Coronary artery (tissue), 2 donors: Measurements from ENCODE around the gene MEGF11.

ENCODE experiments used
- DNase-seq: peaks from one replicate; pipeline ENCODE4 v3.0.0-alpha.2; 2017; ENCODE audit warnings: low spot score
- H3K27ac ChIP-seq, 2 donors: fragments of 200-600 bp; sonication (generic); one replicate each; pipeline ENCODE4 v1.5.1; 2016 to 2019
- H3K4me3 ChIP-seq: fragments of 200-600 bp; sonication (generic); 2 replicates; pipeline ENCODE4 v1.5.1; 2016; ENCODE audit warnings: mild to moderate bottlenecking, moderate library complexity
- TF ChIP-seq, protein P1 (sequence below): fragments of 200-600 bp; sonication (generic); IDR thresholded peaks from one replicate; pipeline ENCODE4 v1.5.1; 2019; ENCODE audit warnings: antibody characterized with exemption

The MEGF11 gene

DNA sequence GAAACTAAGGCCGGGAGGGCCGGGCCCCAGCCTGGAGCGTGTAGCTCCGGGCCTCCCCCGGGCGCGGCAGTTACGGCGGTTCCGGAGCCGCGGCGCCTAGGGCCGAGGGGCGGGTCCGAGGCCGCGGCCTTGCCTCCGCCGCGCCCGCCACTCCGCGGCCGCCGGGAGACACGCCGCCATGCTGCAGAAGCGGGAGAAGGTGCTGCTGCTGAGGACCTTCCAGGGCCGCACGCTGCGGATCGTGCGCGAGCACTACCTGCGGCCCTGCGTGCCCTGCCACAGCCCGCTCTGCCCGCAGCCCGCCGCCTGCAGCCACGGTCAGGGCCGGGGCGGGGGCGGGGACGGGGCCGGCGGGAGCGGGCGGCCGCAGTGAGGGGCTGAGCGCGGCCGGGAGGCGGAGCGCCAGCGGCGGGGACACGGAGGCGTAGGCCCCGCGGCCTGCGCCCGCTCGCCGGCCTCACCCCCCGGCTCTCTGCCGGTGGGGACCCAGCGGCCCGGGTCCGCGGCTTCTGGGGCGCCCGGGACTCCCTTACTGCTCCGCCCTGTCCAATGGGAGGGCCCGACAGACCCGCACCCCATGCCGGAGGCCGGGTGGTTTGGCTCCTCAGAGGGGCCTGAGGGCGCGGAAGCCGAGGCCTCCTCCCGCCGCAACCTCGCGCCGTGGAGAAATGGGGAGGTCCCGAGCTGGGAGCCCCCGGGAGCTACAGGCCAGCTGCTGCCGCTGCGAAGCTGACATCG lies 40.0 kb upstream of the MEGF11 start, which contains the start of gene DIS3L:
Gene DIS3L (plus strand): TSS at position 150 of the 738 bp plus-strand sequence. CDS start 29 bp downstream, at position 179.
- H3K27ac ChIP-seq = peak within 1 kb of the TSS; percentile 53 to 93
- peak within 1 kb of the TSS; percentile 96 for H3K4me3 ChIP-seq
- peak; percentile 75 for DNase-seq
- TF ChIP-seq, protein P1, sequence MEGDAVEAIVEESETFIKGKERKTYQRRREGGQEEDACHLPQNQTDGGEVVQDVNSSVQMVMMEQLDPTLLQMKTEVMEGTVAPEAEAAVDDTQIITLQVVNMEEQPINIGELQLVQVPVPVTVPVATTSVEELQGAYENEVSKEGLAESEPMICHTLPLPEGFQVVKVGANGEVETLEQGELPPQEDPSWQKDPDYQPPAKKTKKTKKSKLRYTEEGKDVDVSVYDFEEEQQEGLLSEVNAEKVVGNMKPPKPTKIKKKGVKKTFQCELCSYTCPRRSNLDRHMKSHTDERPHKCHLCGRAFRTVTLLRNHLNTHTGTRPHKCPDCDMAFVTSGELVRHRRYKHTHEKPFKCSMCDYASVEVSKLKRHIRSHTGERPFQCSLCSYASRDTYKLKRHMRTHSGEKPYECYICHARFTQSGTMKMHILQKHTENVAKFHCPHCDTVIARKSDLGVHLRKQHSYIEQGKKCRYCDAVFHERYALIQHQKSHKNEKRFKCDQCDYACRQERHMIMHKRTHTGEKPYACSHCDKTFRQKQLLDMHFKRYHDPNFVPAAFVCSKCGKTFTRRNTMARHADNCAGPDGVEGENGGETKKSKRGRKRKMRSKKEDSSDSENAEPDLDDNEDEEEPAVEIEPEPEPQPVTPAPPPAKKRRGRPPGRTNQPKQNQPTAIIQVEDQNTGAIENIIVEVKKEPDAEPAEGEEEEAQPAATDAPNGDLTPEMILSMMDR = no peak

DNA sequence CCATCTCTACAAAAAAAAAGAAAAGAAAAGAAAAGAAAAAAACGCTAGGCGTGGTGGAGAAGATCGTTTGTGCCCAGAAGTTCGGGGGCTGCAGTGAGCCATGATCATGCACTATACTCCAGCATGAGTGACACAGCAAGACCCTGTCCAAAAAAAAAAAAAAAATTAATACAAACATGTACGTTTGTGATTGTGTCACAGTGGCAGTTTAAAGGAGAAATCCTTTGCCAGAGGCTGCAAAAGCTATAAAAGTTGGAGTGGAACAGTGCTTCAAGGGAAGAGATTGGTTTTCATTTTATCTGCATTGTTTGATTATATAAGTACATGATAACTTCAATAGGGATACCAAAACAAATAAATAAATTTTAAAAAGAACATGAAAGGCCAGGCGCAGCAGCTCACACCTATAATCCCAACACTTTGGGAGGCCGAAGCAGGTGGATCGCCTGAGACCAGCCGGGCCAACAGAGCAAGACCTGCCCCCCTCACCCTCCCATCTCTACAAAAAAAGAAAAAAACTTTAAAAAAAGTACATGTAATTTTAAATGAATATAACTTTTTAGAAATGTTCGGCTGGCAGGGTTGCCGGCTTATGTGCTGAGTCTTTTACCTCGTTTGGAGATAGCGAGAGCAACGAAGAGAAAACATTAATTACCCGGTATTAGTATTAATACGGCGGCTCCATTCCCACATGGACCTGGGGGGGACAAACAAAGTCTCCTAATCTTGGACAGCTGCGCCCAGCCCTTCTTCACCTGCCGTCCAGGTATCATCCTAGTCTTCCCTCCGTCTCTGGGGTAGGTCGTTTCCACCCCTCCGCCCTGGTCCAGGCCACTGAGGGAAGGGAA lies 39.2 kb upstream of the MEGF11 start:
- Histone ChIP-seq H3K27ac (peak overlapping the region; percentile 53 to 93), H3K4me3 (peak overlapping the region; percentile 96)
- TF ChIP-seq, protein P1 = no peak
- no peak for DNase-seq

DNA sequence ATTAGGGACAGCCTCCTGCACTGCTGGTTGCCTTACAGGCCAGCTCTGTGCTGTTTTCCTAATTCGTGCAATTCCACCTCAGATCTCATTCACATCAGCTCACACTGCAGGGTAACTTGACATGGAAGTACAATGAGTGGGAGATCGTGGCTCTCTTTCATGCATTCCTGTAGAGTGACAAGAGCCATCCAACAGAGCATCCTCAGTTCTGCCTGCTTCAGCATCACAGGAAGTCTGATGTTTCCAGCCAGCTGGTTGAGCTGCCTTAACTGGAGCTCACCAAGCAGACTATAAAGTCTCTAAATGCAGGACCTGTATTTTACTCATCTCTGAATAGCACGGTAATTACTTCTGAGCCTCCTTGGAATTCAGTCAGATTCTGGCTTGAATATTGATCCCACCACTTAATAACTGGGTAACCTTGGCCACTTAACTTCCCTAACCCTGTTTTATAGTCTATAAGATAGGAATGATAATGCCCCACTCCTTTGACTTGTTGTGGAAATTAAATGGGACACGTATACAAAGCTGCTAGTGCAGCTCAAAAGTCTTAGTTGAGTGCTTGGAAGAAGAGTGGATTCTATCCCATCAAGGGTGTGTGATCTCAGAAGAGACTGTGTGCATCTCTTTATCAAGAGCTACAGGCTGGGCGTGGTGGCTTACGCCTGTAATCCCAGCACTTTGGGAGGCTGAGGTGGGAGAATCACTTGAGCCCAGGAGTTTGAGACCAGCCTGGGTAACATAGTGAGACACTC lies 38.4 kb upstream of the MEGF11 start:
- no peak for DNase-seq
- TF ChIP-seq, protein P1 = no peak
- Histone ChIP-seq H3K27ac (no peak overlapping the region), H3K4me3 (no peak overlapping the region)

DNA sequence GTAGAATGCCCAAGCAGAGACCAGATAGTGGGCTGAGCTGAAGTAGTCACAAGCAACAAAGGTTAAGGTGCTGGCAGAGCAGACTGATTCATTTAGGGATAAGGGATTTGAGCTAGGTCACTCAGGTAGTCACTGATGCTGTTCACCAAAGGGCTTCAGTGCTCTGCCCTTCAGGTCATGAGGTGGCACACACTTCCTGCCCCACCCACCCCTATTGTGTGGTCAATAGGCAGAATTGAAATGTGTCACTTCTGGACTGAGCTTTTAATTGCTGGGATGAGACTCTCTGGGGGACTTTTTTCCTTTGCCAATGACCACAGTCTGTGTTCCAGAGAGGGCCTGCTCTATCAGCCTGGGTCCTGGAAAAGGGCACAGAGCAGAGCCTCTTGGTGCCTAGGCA lies 37.0 kb upstream of the MEGF11 start:
- Histone ChIP-seq H3K4me3 (no peak overlapping the region), H3K27ac (no peak overlapping the region)
- DNase-seq = no peak
- TF ChIP-seq, protein P1 = no peak

DNA sequence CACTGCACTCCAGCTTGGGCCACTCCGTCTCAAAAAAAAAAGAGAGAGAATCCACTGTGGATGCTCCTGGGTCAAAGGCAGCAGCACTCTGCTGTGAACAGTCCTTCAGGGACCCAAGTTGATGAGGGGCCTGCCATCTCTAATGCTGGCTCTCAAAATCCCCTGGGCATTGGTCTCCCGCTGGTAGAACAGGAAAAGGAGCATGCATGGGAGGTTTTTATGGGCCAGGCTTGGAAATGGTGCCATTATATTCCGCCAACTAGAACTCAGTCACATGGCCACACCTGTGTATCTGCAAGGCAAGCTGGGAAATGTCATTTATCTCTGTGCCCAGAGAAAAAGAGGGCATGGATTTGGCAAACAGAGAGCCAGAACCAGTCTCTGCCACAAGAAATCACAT lies 36.5 kb upstream of the MEGF11 start:
- TF ChIP-seq, protein P1 = no peak
- H3K27ac ChIP-seq = no peak overlapping the region
- no peak for DNase-seq
- H3K4me3 ChIP-seq = no peak overlapping the region

DNA sequence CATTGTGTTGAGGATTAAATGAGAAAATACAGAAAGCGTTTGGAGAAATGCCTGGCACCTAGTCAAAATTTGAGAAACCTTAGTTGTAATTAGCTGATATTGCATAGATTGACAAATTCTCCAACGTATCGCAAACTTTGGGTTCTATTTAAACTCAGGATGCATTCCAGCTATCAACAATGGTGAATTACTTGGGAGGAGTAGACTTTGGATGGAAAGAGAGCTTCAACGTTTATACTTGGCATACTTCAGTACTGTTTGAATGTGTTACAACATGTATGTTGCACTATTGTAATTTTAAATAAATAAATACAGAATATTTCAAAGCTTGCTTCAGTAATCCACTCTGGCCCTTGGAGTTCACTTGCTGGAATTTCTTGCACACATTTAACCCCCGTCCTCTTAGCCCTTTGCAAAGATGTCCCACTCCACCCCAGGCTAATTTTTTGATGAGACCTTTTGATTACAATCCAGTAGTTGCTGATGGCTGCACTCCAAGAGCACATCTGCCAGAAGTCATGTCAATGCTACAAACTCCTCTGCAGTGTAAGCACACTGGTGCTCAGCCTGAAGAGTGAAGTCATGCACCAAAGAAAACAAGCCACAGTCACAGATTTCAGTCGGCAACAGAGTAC lies 35.1 kb upstream of the MEGF11 start:
- TF ChIP-seq, protein P1 = no peak
- Histone ChIP-seq H3K4me3 (no peak overlapping the region), H3K27ac (no peak overlapping the region)
- no peak for DNase-seq
